ENCODE data around the gene TXNRD1.

The TXNRD1 gene

DNA sequence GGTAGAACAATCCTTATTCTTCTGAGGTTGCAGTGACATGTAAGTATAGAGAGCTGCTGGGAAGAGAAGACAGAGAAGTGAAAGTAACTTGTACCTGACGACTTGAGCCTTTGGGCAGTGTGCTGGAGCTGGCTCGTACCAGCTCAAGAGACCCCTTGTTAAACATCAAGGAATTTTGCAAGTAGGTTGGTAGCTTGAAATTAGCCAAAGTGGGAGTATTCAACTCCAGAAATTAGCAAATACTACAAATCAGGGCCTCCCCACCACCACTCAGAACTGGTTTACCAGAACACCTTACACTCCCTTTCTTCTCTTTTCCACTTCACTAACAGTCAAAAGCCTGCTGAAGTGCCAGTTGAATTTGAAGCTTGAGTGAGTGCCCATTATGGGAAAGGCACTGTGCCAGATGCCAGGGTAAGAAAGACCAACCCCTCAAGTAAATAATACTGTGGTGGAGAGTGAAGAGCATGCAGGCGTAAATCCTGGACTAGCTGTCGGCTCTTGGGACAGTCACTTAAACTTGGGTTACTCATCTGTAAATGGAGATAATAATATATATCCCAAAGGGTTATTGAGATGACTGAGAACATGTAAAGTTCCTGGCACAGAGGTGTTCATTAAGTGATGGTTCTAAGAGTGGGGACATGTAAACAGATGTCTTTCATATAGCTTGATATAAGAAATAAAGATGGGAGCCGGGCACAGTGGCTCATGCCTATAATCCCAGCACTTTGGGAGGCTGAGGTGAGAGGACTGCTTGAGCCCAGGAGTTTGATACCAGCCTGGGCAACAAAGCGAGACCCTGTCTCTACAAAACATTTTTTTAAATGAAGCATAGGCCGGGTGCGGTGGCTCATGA is 60.9 kb downstream of the TXNRD1 start:
- peaks cover 7 to 8% of the 10 kb centered on the region in 2 donors for H3K4me1 ChIP-seq (ENCODE audit: control insufficient read depth in 2 of 2, insufficient read depth in 2 of 2, low read length in 2 of 2)
- peak overlapping the region; percentile 28 to 68 for H3K4me3 ChIP-seq (ENCODE audit: low read length in 2 of 2)
- H3K9me3 ChIP-seq (ENCODE audit: control insufficient read depth in 2 of 2, low read length in 2 of 2): no peaks in the 10 kb centered on the region
- no peaks in the 10 kb centered on the region for H3K27me3 ChIP-seq (ENCODE audit: control insufficient read depth in 2 of 2, insufficient read depth in 2 of 2, low read length in 2 of 2)
- peak overlapping the region in 1 of 2 donors; percentile 29 for H3K9ac ChIP-seq (ENCODE audit: low read depth in 1 of 2, low read length in 2 of 2)
- peak overlapping the region; percentile 44 to 60 for H3K27ac ChIP-seq (ENCODE audit: low read depth in 2 of 2, low read length in 2 of 2)
- H3K36me3 ChIP-seq (ENCODE audit: control insufficient read depth in 2 of 2, insufficient read depth in 2 of 2, low read length in 2 of 2): no peaks in the 10 kb centered on the region

DNA sequence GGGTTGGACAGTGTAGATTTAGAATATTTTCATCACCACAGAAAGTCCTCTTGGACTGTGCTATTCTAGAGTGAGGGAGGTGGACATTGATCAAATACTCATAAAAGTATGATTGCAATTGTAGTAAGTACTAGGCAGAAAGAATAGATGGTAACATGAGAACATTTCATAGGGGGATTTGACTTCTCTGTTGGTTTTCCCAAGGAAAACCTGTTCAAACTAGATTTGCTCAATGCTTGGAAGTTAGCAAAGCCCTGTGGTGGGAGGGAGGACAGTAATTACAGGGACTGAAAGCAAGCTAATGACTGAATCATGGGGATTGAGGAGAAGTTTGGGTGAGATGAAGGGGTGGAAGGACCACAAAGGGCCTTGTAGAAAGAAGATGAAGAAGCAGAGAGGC is 63.6 kb downstream of the TXNRD1 start:
- Histone ChIP-seq H3K36me3 (ENCODE audit: control insufficient read depth in 2 of 2, insufficient read depth in 2 of 2, low read length in 2 of 2) (no peaks in the 10 kb centered on the region), H3K4me1 (ENCODE audit: control insufficient read depth in 2 of 2, insufficient read depth in 2 of 2, low read length in 2 of 2) (peaks cover 7 to 8% of the 10 kb centered on the region in 2 donors), H3K27ac (ENCODE audit: low read depth in 2 of 2, low read length in 2 of 2) (no peak overlapping the region), H3K27me3 (ENCODE audit: control insufficient read depth in 2 of 2, insufficient read depth in 2 of 2, low read length in 2 of 2) (no peaks in the 10 kb centered on the region), H3K9me3 (ENCODE audit: control insufficient read depth in 2 of 2, low read length in 2 of 2) (no peaks in the 10 kb centered on the region), H3K9ac (ENCODE audit: low read depth in 1 of 2, low read length in 2 of 2) (no peak overlapping the region), H3K4me3 (ENCODE audit: low read length in 2 of 2) (no peak overlapping the region)

- H3K4me3 ChIP-seq (ENCODE audit: low read length in 2 of 2): no peak overlapping the region
- H3K9me3 ChIP-seq (ENCODE audit: control insufficient read depth in 2 of 2, low read length in 2 of 2): no peaks in the 10 kb centered on the region
- no peaks in the 10 kb centered on the region for H3K27me3 ChIP-seq (ENCODE audit: control insufficient read depth in 2 of 2, insufficient read depth in 2 of 2, low read length in 2 of 2)
- H3K4me1 ChIP-seq (ENCODE audit: control insufficient read depth in 2 of 2, insufficient read depth in 2 of 2, low read length in 2 of 2): peaks cover 7 to 8% of the 10 kb centered on the region in 2 donors
- H3K27ac ChIP-seq (ENCODE audit: low read depth in 2 of 2, low read length in 2 of 2): no peak overlapping the region
- no peaks in the 10 kb centered on the region for H3K36me3 ChIP-seq (ENCODE audit: control insufficient read depth in 2 of 2, insufficient read depth in 2 of 2, low read length in 2 of 2)
- H3K9ac ChIP-seq (ENCODE audit: low read depth in 1 of 2, low read length in 2 of 2): no peak overlapping the region
Observed at GRCh38 chr12:104280111-104280510, 64.5 kb downstream of the TXNRD1 start.

- no peaks in the 10 kb centered on the region for H3K27me3 ChIP-seq (ENCODE audit: control insufficient read depth in 2 of 2, insufficient read depth in 2 of 2, low read length in 2 of 2)
- no peak overlapping the region for H3K27ac ChIP-seq (ENCODE audit: low read depth in 2 of 2, low read length in 2 of 2)
- H3K9ac ChIP-seq (ENCODE audit: low read depth in 1 of 2, low read length in 2 of 2): no peak overlapping the region
- no peak overlapping the region for H3K4me3 ChIP-seq (ENCODE audit: low read length in 2 of 2)
- H3K9me3 ChIP-seq (ENCODE audit: control insufficient read depth in 2 of 2, low read length in 2 of 2): no peaks in the 10 kb centered on the region
- peaks cover 10 to 11% of the 10 kb centered on the region in 2 donors for H3K4me1 ChIP-seq (ENCODE audit: control insufficient read depth in 2 of 2, insufficient read depth in 2 of 2, low read length in 2 of 2)
- H3K36me3 ChIP-seq (ENCODE audit: control insufficient read depth in 2 of 2, insufficient read depth in 2 of 2, low read length in 2 of 2): no peaks in the 10 kb centered on the region
Observed at GRCh38 chr12:104280717-104281458, 65.3 kb downstream of the TXNRD1 start.

- H3K4me1 ChIP-seq (ENCODE audit: control insufficient read depth in 2 of 2, insufficient read depth in 2 of 2, low read length in 2 of 2): peaks cover 5 to 14% of the 10 kb centered on the region in 2 donors
- no peak overlapping the region for H3K9ac ChIP-seq (ENCODE audit: low read depth in 1 of 2, low read length in 2 of 2)
- H3K9me3 ChIP-seq (ENCODE audit: control insufficient read depth in 2 of 2, low read length in 2 of 2): no peaks in the 10 kb centered on the region
- H3K27me3 ChIP-seq (ENCODE audit: control insufficient read depth in 2 of 2, insufficient read depth in 2 of 2, low read length in 2 of 2): no peaks in the 10 kb centered on the region
- H3K36me3 ChIP-seq (ENCODE audit: control insufficient read depth in 2 of 2, insufficient read depth in 2 of 2, low read length in 2 of 2): no peaks in the 10 kb centered on the region
- no peak overlapping the region for H3K27ac ChIP-seq (ENCODE audit: low read depth in 2 of 2, low read length in 2 of 2)
- no peak overlapping the region for H3K4me3 ChIP-seq (ENCODE audit: low read length in 2 of 2)
Observed at GRCh38 chr12:104281636-104282035, 66.1 kb downstream of the TXNRD1 start.

GRCh38 chr12:104282109-104282508 is 66.5 kb downstream of the TXNRD1 start:
- H3K27me3 ChIP-seq (ENCODE audit: control insufficient read depth in 2 of 2, insufficient read depth in 2 of 2, low read length in 2 of 2): no peaks in the 10 kb centered on the region
- no peak overlapping the region for H3K9ac ChIP-seq (ENCODE audit: low read depth in 1 of 2, low read length in 2 of 2)
- H3K27ac ChIP-seq (ENCODE audit: low read depth in 2 of 2, low read length in 2 of 2): no peak overlapping the region
- no peaks in the 10 kb centered on the region for H3K36me3 ChIP-seq (ENCODE audit: control insufficient read depth in 2 of 2, insufficient read depth in 2 of 2, low read length in 2 of 2)
- no peaks in the 10 kb centered on the region for H3K9me3 ChIP-seq (ENCODE audit: control insufficient read depth in 2 of 2, low read length in 2 of 2)
- no peak overlapping the region for H3K4me3 ChIP-seq (ENCODE audit: low read length in 2 of 2)
- peaks cover 5 to 12% of the 10 kb centered on the region in 2 donors for H3K4me1 ChIP-seq (ENCODE audit: control insufficient read depth in 2 of 2, insufficient read depth in 2 of 2, low read length in 2 of 2)

GRCh38 chr12:104285740-104286515 is 70.3 kb downstream of the TXNRD1 start:
- Histone ChIP-seq H3K4me3 (ENCODE audit: low read length in 2 of 2) (peak overlapping the region in 1 of 2 donors; percentile 92), H3K9ac (ENCODE audit: low read depth in 1 of 2, low read length in 2 of 2) (peak overlapping the region; percentile 7 to 83), H3K27ac (ENCODE audit: low read depth in 2 of 2, low read length in 2 of 2) (peak overlapping the region; percentile 93 to 98), H3K9me3 (ENCODE audit: control insufficient read depth in 2 of 2, low read length in 2 of 2) (no peaks in the 10 kb centered on the region), H3K4me1 (ENCODE audit: control insufficient read depth in 2 of 2, insufficient read depth in 2 of 2, low read length in 2 of 2) (peaks cover 20 to 29% of the 10 kb centered on the region in 2 donors), H3K36me3 (ENCODE audit: control insufficient read depth in 2 of 2, insufficient read depth in 2 of 2, low read length in 2 of 2) (no peaks in the 10 kb centered on the region), H3K27me3 (ENCODE audit: control insufficient read depth in 2 of 2, insufficient read depth in 2 of 2, low read length in 2 of 2) (no peaks in the 10 kb centered on the region)

- H3K27me3 ChIP-seq (ENCODE audit: control insufficient read depth in 2 of 2, insufficient read depth in 2 of 2, low read length in 2 of 2): no peaks in the 10 kb centered on the region
- peak overlapping the region; percentile 93 to 98 for H3K27ac ChIP-seq (ENCODE audit: low read depth in 2 of 2, low read length in 2 of 2)
- H3K4me3 ChIP-seq (ENCODE audit: low read length in 2 of 2): peak overlapping the region; percentile 92 to 96
- no peaks in the 10 kb centered on the region for H3K9me3 ChIP-seq (ENCODE audit: control insufficient read depth in 2 of 2, low read length in 2 of 2)
- peaks cover 2% of the 10 kb centered on the region in 2 donors for H3K36me3 ChIP-seq (ENCODE audit: control insufficient read depth in 2 of 2, insufficient read depth in 2 of 2, low read length in 2 of 2)
- peaks cover 20 to 29% of the 10 kb centered on the region in 2 donors for H3K4me1 ChIP-seq (ENCODE audit: control insufficient read depth in 2 of 2, insufficient read depth in 2 of 2, low read length in 2 of 2)
- peak overlapping the region; percentile 78 to 83 for H3K9ac ChIP-seq (ENCODE audit: low read depth in 1 of 2, low read length in 2 of 2)
Observed at GRCh38 chr12:104286516-104287482, 71.2 kb downstream of the TXNRD1 start.

DNA sequence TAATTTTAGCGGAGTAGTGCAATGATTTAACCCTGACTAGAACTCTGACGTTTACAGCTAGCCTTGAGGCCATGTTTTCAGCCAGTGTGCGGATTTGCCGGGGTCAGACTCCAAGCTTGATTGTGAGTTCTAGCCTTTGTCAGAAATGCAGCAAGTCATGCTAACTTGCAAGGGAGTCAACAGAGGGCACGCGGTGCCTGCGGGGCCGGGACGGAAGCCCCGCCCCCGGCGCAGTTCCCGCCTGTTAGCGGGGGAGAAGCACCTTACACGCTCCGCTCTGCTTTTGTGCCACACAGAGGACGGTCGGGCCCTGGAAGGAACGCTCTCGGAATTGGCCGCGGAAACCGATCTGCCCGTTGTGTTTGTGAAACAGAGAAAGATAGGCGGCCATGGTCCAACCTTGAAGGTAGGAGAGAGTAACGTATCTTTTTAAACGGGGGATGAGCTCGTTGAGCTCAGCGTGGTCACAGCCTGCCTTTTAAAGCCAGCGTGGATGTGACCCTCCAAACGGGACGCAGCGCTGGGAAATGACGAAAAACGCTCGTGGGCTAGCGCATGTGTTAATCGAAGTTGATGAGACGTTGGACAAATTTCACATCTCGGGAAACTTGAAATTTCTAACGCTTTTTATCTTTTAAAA is 73.2 kb downstream of the TXNRD1 start:
- peaks cover 20 to 29% of the 10 kb centered on the region in 2 donors for H3K4me1 ChIP-seq (ENCODE audit: control insufficient read depth in 2 of 2, insufficient read depth in 2 of 2, low read length in 2 of 2)
- peaks cover 6 to 9% of the 10 kb centered on the region in 2 donors for H3K36me3 ChIP-seq (ENCODE audit: control insufficient read depth in 2 of 2, insufficient read depth in 2 of 2, low read length in 2 of 2)
- peak overlapping the region; percentile 77 to 83 for H3K9ac ChIP-seq (ENCODE audit: low read depth in 1 of 2, low read length in 2 of 2)
- H3K27ac ChIP-seq (ENCODE audit: low read depth in 2 of 2, low read length in 2 of 2): peak overlapping the region; percentile 93 to 98
- no peaks in the 10 kb centered on the region for H3K27me3 ChIP-seq (ENCODE audit: control insufficient read depth in 2 of 2, insufficient read depth in 2 of 2, low read length in 2 of 2)
- H3K4me3 ChIP-seq (ENCODE audit: low read length in 2 of 2): peak overlapping the region; percentile 92 to 96
- no peaks in the 10 kb centered on the region for H3K9me3 ChIP-seq (ENCODE audit: control insufficient read depth in 2 of 2, low read length in 2 of 2)

Measured in mucosa of rectum (tissue), 2 donors.